Smooth muscle cell of the brain vasculature (primary cell): ENCODE results near the gene ACER1.

ENCODE experiments used
- DNase-seq: peaks from one replicate; pipeline ENCODE4 v3.0.0-alpha.2; 2012; ENCODE audit warnings: low read depth, low spot score

ACER1 gene

DNA sequence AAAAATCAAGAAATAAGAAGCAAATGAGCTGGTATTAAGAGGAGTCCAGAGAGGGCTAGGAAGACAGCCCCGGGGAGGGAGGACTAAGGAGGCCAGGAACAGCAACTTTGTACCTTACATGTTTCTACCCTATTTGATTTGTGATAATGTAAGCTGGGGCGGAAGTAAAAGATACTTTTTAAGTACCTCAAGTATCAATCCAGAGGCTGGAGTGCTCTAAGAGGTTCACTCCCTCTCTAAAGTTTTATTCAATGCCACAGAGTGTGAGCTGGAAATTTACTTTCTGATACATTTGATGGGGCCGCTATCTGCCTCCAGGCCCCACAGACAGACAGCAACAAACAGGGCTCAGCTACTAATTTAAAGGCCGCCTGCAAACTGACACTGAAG, 65.0 kb downstream of the ACER1 start:
- no peak for DNase-seq

GRCh38 chr19:6267552-6268381, 65.6 kb downstream of the ACER1 start:
- no peak for DNase-seq

- no peak for DNase-seq
Observed at GRCh38 chr19:6264803-6265202, 68.6 kb downstream of the ACER1 start.

DNA sequence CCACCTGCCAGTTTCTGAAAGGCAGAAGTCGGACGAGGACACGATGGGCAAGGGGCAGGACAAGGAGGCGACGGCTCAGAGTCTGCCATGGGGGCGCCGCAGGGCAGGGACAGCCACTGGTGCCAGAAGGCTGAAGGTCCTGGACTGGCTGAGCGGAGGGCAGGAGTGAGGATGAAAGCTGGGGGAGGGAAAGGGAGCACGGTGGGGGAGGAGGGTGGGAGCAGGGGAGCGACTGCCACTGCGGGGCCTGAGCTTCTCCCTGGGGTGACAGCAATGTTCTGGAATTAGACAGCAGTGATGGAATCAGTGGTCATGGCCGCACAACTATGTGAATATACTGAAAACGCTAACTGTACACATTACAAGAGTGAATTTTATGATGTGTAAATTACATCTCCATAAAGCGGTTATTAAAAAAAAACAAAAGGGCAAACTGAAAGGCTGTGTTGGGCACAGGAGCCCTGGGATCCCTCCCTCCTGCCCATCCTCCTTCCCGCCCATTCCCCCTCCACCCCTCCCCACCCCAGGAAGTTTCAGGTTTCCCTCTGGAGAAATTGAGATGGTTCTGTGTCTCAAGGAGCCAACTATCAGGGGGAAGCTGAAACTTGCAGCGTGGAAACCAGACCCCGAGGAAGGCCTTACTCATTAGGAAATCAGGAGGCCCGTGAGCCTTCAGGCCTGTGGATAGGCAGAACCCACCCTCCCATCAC, 69.5 kb downstream of the ACER1 start:
- no peak for DNase-seq

DNA sequence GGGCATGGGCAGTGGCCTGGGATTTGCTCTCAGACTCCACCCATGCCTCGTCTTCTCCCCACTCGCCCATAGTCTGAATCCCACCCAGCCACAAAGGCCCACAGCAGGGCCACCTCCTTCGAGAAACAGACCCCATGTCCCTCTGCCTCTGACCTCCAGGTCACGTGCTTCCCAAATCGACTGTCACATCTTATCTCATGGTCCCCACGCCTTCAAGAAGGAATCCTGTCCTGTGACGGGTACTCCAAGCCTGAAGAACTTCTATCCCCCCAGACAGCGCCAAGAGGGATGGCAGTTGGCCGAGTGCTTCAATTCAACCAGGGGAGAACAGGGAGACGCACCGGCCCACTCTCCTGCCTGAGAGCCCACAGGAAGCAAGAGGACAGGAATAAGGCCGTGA, 70.1 kb downstream of the ACER1 start:
- no peak for DNase-seq

DNA sequence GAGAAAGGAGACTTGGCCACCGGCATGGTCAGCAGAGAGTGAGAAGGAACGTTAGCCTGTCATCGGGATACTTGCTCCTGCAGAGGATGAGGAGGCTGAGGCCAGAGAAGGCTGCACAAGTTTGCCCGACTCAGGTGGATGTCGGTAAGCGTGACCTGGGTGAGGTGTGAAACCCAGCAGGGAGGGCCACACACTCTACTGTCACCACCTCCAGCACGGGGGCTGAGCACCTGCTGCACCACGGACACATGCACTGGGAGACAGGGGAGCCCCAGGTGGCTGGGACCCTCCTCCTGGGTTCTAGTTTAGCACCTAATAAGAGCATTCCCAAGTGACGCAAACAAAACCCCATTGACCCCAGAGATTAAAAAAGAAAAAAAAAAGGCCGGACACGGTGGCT, 70.9 kb downstream of the ACER1 start:
- no peak for DNase-seq

DNA sequence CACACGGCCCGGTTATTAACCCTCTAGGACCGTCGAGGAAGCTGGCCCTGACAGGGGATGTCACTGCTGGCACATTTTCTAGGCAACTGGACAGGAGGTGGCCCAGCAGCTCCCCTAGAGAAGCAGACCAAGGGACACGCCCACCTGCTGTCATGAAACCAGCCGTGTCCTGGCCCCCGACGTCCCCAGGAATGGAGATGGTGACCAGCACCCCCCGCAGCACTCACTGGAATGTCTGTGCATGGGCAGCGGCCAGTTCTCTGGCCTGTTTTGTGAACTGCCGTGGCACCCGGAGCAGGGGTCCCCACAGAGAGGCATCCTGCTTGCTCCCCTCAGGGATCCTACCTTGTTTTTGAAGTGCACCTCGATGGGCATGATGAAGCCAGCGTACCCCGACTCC, 71.5 kb downstream of the ACER1 start:
- DNase-seq = no peak

DNA sequence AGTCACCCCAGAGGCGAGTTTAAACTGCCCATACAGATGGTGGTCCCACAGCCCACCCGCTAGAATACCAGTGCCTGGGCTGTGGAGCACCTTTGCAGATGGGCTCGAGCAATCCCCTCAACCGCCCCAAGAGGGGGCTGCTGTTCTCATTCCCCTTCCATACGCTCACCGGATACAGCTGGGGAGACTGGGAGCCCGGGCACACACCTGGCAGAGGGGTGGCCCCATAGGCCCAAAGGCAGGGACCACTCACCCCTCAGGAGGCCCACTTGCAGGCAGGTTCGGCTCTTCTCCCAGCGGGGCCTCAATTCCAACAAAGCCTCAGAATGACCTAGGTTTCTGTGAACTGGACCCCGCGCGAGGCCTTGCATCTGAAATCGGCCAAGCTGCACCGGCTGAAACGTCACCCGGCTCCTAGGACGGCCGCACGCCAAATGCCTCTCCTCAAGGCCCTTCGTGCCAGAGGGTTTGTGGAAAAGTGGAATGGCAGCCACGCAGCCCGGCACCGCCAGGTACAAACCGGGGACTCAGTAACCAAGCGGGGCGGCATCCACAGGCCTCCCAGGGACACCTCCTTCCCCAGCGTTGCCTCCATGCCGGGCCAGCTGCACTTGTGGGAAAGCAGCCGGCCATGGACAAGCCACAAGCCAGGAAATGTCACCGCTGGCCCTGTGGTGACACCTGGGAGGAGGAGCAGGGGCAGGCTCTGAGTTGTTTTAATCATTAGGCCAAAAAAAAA, 72.3 kb downstream of the ACER1 start:
- no peak for DNase-seq

DNA sequence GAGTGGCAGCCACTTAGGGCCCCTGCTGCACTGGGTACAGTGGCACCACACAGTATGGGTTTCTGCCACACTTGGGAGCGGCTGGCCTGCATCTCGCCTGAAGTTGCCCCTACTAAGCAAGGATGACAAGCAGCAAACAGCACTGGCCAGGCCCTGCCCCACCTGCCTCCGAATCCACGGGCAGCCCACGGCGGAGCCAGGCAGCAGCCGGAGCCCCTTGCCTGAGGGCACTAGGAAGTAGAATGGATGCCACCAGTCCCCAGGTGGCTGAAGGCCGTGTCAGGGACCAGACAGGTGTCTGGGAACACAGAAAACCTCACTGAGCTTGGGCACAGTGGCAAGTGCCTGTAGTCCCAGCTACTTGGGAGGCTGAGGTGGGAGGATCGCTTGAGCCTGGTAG, 73.0 kb downstream of the ACER1 start:
- no peak for DNase-seq

DNA sequence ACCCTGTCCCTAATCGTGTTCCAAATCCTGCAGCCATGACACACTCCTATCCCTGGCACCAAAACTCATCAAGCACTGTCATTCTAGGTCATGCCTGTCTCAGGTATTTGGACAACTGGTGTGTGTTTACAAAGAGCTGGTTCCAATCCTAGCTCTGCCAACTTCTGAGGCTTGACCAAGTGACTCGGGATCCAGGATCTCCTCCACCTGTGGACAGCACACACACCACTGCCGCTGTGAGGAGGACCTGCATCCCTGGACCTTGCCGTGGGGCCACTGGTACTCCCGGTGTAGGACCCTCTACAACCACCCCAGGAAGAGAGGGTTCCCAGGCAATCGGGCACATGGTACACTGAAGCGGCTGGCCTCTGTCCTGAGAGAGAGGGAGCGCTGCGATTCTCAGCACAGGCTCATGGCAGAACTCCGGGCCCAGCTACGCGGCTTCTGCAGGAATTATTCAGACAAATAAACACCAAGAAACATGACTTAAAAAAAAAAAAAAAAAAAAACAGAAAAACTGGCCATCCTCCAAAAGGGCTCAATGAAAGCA, 74.0 kb downstream of the ACER1 start:
- DNase-seq = no peak

- DNase-seq = no peak
Observed at GRCh38 chr19:6258812-6259311, 74.5 kb downstream of the ACER1 start.
